ENCODE measurements around the gene EHMT1. TPM values are rescaled to one million over a fixed set of nuclear protein-coding genes. Genes with fewer than 3 reads are reported as not detected.
A peak's percentile ranks its signal among the peaks of the same experiment; 100 is the strongest.

EHMT1 gene
- total and polyA plus RNA-seq, 9 of the 15 experiments (the other 6 are each of a cell fraction or from before 2014, with no cell fraction given) = 2.2 to 76.0 (median 36.4) TPM

- TF ChIP-seq RAD21 (CRISPR knock-in tag; conservative IDR thresholded peaks at IDR 0.05 in 1 of 2, IDR thresholded peaks at IDR 0.05 in 1 of 2) (peak in 1 of 2 experiments; percentile 69; a peak in 2 of 4 replicates), CUX1 (CRISPR knock-in tag; IDR thresholded peaks at IDR 0.05) (no peak), ILK (tag; IDR thresholded peaks at IDR 0.05; ENCODE audit: borderline replicate concordance, low read depth) (no peak), PTRF (tag; IDR thresholded peaks at IDR 0.05) (no peak), ZNF311 (CRISPR knock-in tag; IDR thresholded peaks at IDR 0.05) (no peak), MTA1 (IDR thresholded peaks at IDR 0.05; ENCODE audit: borderline replicate concordance) (no peak), KDM2B (CRISPR knock-in tag; IDR thresholded peaks at IDR 0.05) (no peak), DLX4 (CRISPR knock-in tag; IDR thresholded peaks at IDR 0.05) (no peak), ATF3 (IDR thresholded peaks at IDR 0.05) (no peak), ATF3 (CRISPR knock-in tag; conservative IDR thresholded peaks at IDR 0.05) (no peak), ZNF75A (CRISPR knock-in tag; IDR thresholded peaks at IDR 0.05) (no peak), DACH1 (IDR thresholded peaks at IDR 0.05; ENCODE audit: partially characterized antibody) (no peak), MEF2A (IDR thresholded peaks at IDR 0.05; ENCODE audit: control insufficient read depth, low read depth, low read length) (no peak), BRF2 (IDR thresholded peaks at IDR 0.05; ENCODE audit: borderline replicate concordance, insufficient read depth, insufficient read length) (no peak), ZNF512 (tag; IDR thresholded peaks at IDR 0.05) (no peak), ZBTB1 (CRISPR knock-in tag; IDR thresholded peaks at IDR 0.05; ENCODE audit: borderline replicate concordance, low read depth) (no peak), CBX3 (IDR thresholded peaks at IDR 0.05; ENCODE audit: borderline replicate concordance in 1 of 2, low read length in 2 of 2) (peak in 1 of 2 experiments; percentile 20; a peak in 1 of 3 replicates)
Observed at GRCh38 chr9:137694962-137695875, 76.4 kb downstream of the EHMT1 start (continued).
